Gastroesophageal sphincter (tissue), 4 donors: ENCODE data around the gene ADGRG6. TPM values are rescaled to one million over a fixed set of nuclear protein-coding genes. Genes with fewer than 3 reads are reported as not detected.

Experiments
- ATAC-seq: fragments of 150-250 bp; one replicate; pipeline ENCODE4 v1.9.1; 2016; ENCODE audit warnings: mild to moderate bottlenecking, moderate library complexity
- H3K27ac ChIP-seq, 4 donors: fragments of 200-600 bp; sonication (generic) in 3 of 4; 1 replicate in 3 of 4; 2 replicates in 1 of 4; pipeline ENCODE4 v1.5.1; 2016 to 2019
- H3K27me3 ChIP-seq: fragments of 200-600 bp; sonication (generic); one replicate; pipeline ENCODE4 v1.5.1; 2019
- H3K36me3 ChIP-seq, 2 donors: fragments of 200-600 bp; sonication (generic); one replicate each; pipeline ENCODE4 v1.5.1; 2019; ENCODE audit warnings: control low read depth in 1 of 2
- H3K4me1 ChIP-seq, 3 donors: fragments of 200-600 bp; sonication (generic); 1 replicate in 2 of 3; 2 replicates in 1 of 3; pipeline ENCODE4 v1.5.1; 2016 to 2019; ENCODE audit warnings: control low read depth in 2 of 3
- H3K4me3 ChIP-seq, 2 donors: fragments of 200-600 bp; sonication (generic); one replicate each; pipeline ENCODE4 v1.5.1; 2019; ENCODE audit warnings: mild to moderate bottlenecking in 1 of 2, moderate library complexity in 1 of 2
- H3K9me3 ChIP-seq, 3 donors: fragments of 200-600 bp; sonication (generic); one replicate each; pipeline ENCODE4 v1.5.1; 2017 to 2019; ENCODE audit warnings: control low read depth in 2 of 3
- CTCF ChIP-seq, 4 experiments: fragments of 200-600 bp in 2 of 4; fragments of 450-650 bp in 2 of 4; sonication (generic) in 1 of 4; IDR thresholded peaks; one replicate each; pipeline ENCODE4 v1.5.1; 2017 to 2019; ENCODE audit warnings: antibody characterized with exemption in 4 of 4, mild to moderate bottlenecking in 2 of 4, moderate library complexity in 2 of 4
- EP300 ChIP-seq: sonication (generic); formaldehyde crosslinking; IDR thresholded peaks from one replicate; pipeline ENCODE4 v1.6.1; 2017; ENCODE audit warnings: antibody characterized with exemption, mild to moderate bottlenecking
- POLR2A ChIP-seq, 2 donors: fragments of 450-650 bp; IDR thresholded peaks; one replicate each; pipeline ENCODE4 v1.6.1; 2017; ENCODE audit warnings: antibody characterized with exemption in 2 of 2, mild to moderate bottlenecking in 2 of 2, moderate library complexity in 1 of 2
- POLR2AphosphoS5 ChIP-seq: sonication (generic); formaldehyde crosslinking; IDR thresholded peaks from one replicate; pipeline ENCODE4 v1.6.1; 2017; ENCODE audit warnings: antibody characterized with exemption
- WGBS, 2 donors: methylation state at CpG; one replicate each; pipeline ENCODE4 v1.1.5; 2018; ENCODE audit warnings: low coverage in 1 of 2; 5-methylcytosine and 5-hydroxymethylcytosine counted together
- total RNA-seq, 4 donors: library from RNA; depleted of rRNA; stranded (reverse); fragments of >200 nt; gene quantifications; one replicate each; pipeline ENCODE4 v1.1.0, GENCODE V29; 2016

ADGRG6 gene
- total RNA-seq, 4 donors from 2014 or later = 8.3 to 14.4 (median 11.4) TPM

GRCh38 chr6:142395768-142396231, 94.0 kb downstream of the ADGRG6 start:
- Histone ChIP-seq H3K27ac (no peak overlapping the region), H3K9me3 (no peaks in the 10 kb centered on the region), H3K4me1 (no peaks in the 10 kb centered on the region), H3K27me3 (no peaks in the 10 kb centered on the region), H3K36me3 (no peaks in the 10 kb centered on the region), H3K4me3 (no peak overlapping the region)
- TF ChIP-seq POLR2AphosphoS5 (no peak), EP300 (no peak), CTCF (IDR thresholded peaks at IDR 0.05) (no peak), POLR2A (IDR thresholded peaks at IDR 0.05) (no peak)
- WGBS, 2 donors = 71 to 83% methylated on average over 1 of the region's 1 CpG
- no peak for ATAC-seq

GRCh38 chr6:142398353-142398752, 96.5 kb downstream of the ADGRG6 start:
- Histone ChIP-seq H3K4me3 (no peak overlapping the region), H3K4me1 (no peaks in the 10 kb centered on the region), H3K9me3 (no peaks in the 10 kb centered on the region), H3K27me3 (no peaks in the 10 kb centered on the region), H3K36me3 (no peaks in the 10 kb centered on the region), H3K27ac (no peak overlapping the region)
- 64 to 80% methylated on average over 2 to 4 of the region's 4 CpGs for WGBS, 2 donors
- TF ChIP-seq POLR2A (IDR thresholded peaks at IDR 0.05) = no peak
- no peak for TF ChIP-seq EP300
- TF ChIP-seq POLR2AphosphoS5 = no peak
- TF ChIP-seq CTCF (IDR thresholded peaks at IDR 0.05) = no peak
- ATAC-seq = no peak

- no peak for ATAC-seq
- no peak overlapping the region for H3K27ac ChIP-seq
- TF ChIP-seq EP300 = no peak
- TF ChIP-seq CTCF (IDR thresholded peaks at IDR 0.05) = no peak
- no peak for TF ChIP-seq POLR2A (IDR thresholded peaks at IDR 0.05)
- no peak overlapping the region for H3K4me3 ChIP-seq
- no peaks in the 10 kb centered on the region for H3K27me3 ChIP-seq
- H3K9me3 ChIP-seq = no peaks in the 10 kb centered on the region
- WGBS, 2 donors = 63 to 69% methylated on average over 2 of the region's 2 CpGs
- H3K4me1 ChIP-seq = no peaks in the 10 kb centered on the region
- no peaks in the 10 kb centered on the region for H3K36me3 ChIP-seq
Measured at GRCh38 chr6:142399739-142400138, 97.9 kb downstream of the ADGRG6 start.

GRCh38 chr6:142400495-142400894, 98.7 kb downstream of the ADGRG6 start:
- H3K4me3 ChIP-seq = no peak overlapping the region
- TF ChIP-seq EP300 = no peak
- no peak for TF ChIP-seq POLR2A (IDR thresholded peaks at IDR 0.05)
- no peak for TF ChIP-seq POLR2AphosphoS5
- no peak for TF ChIP-seq CTCF (IDR thresholded peaks at IDR 0.05)
- H3K27me3 ChIP-seq = no peaks in the 10 kb centered on the region
- no peaks in the 10 kb centered on the region for H3K36me3 ChIP-seq
- no peaks in the 10 kb centered on the region for H3K9me3 ChIP-seq
- H3K4me1 ChIP-seq = no peaks in the 10 kb centered on the region
- H3K27ac ChIP-seq = no peak overlapping the region
- 0 to 60% methylated on average over 1 to 2 of the region's 4 CpGs for WGBS, 2 donors
- no peak for ATAC-seq

GRCh38 chr6:142401838-142402237, 100.0 kb downstream of the ADGRG6 start:
- Histone ChIP-seq H3K36me3 (no peaks in the 10 kb centered on the region), H3K27ac (no peak overlapping the region), H3K9me3 (no peaks in the 10 kb centered on the region), H3K4me1 (no peaks in the 10 kb centered on the region), H3K4me3 (no peak overlapping the region), H3K27me3 (no peaks in the 10 kb centered on the region)
- 71 to 91% methylated on average over 1 of the region's 1 CpG for WGBS, 2 donors
- TF ChIP-seq POLR2A (IDR thresholded peaks at IDR 0.05) (no peak), CTCF (IDR thresholded peaks at IDR 0.05) (no peak), POLR2AphosphoS5 (no peak), EP300 (no peak)
- no peak for ATAC-seq
